Measurements from ENCODE around the gene HNRNPUL1.
"Not testable (repeated sequence)": the region's sequence is repeated elsewhere in the genome, so short reads cannot be mapped to it uniquely, and the experiment has no call there.

HNRNPUL1 gene

DNA sequence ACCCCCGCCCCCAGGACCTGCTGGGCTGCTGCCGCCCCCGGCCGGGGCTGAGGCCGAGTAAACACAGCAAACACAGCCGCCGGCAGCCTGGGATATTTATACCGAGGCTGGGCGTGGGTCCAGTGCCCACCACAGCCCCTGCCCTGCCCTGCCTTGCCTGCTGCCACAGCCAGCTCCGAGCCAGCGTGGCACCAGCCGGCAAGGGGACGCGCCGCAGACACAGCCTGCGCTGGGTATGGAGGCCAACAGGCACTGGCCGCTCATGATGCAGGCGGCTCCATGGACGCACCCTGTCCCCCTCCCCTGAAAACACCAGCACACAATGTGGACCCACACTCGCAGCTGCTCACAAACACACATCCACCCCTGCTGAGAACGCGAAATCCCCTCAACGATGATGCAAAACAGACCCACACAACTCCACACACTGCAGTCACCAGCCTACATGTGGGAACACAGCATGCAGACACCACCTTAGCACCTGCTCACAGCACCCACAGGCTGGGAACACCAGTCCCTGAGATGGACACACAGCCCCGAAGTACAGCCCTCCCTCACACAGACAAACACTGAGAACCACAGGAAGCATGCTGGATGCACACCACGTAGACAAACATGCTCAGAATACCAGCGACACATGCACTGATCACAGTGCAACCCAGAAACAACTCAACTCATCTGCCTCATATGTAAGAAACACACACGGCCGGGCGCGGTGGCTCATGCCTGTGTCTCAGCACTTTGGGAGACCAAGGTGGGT lies 62.0 kb downstream of the HNRNPUL1 start:
- DNase-seq (ENCODE audit: low read depth): no peak

GRCh38 chr19:41327076-41327575 lies 63.0 kb downstream of the HNRNPUL1 start:
- DNase-seq (ENCODE audit: low read depth): no peak

DNA sequence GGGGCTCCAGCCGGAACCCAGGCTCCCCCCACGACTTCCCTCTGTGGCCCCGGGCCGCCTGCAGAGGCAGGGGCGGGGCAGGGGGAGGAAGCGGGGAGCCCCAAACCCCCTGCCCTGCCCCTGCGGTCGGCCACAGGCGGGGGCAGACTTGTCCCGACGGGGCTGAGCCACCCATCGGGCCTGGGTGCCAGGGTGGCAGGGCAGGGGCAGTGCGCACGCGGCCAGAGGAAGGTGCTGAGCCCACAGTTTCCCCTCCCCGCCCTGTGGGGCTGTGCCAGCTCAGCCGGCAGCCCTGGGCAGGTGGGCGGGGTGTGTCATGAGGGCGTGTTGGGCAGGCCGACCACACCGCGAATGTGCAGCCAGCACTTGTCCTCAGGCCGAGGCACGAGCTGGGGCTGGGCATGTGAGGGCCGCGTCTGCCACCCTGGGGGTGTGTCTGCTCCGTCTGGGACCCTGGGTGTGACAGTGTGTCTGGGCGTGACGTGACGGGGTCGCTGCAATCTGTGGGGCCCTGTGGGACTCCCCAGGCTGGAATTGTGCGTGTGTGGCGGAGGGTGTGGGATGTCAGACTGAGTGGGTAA lies 63.5 kb downstream of the HNRNPUL1 start:
- no peak for DNase-seq (ENCODE audit: low read depth)

- DNase-seq (ENCODE audit: low read depth): no peak
These were observed 64.1 kb downstream of the HNRNPUL1 start for GRCh38 chr19:41328157-41328841.

DNA sequence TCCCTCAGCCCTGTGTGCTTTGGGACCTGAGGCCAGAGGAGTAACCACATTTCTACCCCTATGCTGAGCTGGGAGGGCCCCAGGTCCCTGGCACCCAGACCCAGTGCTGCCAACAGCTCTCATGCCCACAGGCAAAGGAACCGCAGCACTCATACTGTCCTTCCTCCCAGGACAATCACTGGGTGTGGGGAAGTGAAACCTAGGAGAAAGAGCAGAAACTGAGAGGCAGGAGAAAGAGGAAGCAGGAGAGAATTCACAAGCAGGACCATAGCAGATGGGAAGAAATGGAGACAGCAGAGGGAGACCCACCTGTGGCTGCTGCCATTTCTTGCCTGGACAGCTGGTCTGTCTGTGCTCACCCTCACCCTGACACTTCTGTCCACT lies 64.7 kb downstream of the HNRNPUL1 start:
- no peak for DNase-seq (ENCODE audit: low read depth)

GRCh38 chr19:41330481-41330880 lies 66.3 kb downstream of the HNRNPUL1 start:
- DNase-seq (ENCODE audit: low read depth): no peak

GRCh38 chr19:41330946-41331678 lies 66.9 kb downstream of the HNRNPUL1 start:
- DNase-seq (ENCODE audit: low read depth): no peak

DNA sequence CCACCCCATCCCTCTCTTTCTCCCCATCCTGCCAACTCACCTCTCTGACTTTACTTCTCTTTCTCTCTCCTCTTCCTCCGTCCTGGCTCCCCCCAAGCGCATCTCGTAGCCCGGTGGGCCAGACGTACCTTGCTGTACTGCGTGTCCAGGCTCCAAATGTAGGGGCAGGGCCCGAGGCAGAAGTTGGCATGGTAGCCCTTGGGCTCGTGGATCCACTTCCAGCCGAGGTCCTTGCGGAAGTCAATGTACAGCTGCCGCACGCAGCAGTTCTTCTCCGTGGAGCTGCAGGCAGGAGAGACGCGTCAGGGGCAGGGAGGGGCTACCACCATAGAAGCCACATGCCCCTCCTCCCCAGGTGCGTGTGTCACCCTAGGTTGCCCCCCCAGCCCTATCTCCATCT lies 67.8 kb downstream of the HNRNPUL1 start:
- DNase-seq (ENCODE audit: low read depth): no peak

DNA sequence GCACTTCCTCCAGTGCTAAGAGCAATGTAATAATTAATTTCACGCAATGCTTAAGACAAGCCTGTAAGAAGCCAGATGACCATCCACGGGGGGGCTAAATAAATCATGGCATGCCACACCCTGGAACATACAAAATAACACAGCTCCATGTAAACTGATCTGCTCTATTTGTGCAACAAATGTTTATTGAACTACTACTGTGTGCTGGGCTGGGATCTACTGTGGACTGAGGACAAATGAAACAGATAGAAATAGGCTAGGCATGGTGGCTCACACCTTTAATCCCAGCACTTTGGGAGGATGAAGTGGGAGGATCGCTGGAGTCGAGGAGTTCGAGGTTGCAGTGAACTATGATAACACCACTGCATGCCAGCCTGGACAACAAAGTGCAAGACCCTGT lies 68.3 kb downstream of the HNRNPUL1 start:
- DNase-seq (ENCODE audit: low read depth): no peak

- no peak for DNase-seq (ENCODE audit: low read depth)
These were observed 70.6 kb downstream of the HNRNPUL1 start for GRCh38 chr19:41334793-41335192.

GRCh38 chr19:41335467-41335866 lies 71.3 kb downstream of the HNRNPUL1 start:
- DNase-seq (ENCODE audit: low read depth): no peak

GRCh38 chr19:41339936-41340335 lies 75.8 kb downstream of the HNRNPUL1 start:
- no peak for DNase-seq (ENCODE audit: low read depth)

- no peak for DNase-seq (ENCODE audit: low read depth)
These were observed 77.7 kb downstream of the HNRNPUL1 start for GRCh38 chr19:41341669-41342490.

DNA sequence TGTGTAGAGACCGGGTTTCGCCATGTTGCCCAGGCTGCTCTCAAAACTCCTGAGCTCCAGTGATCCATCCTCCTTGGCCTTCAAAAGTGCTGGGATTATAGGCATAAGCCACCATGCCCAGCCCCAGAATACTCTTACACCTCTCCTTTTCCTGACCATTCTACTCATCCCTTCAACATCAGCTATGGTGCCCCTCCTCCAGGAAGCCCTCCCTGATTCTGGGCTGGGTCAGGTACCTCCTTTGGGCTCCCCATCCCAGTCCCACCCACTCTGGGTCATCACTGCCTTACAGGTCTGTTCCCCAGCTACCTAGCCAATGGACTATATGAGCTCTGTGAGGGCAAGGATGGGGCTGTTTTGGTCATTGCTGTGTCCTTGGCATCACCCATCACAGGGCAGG lies 80.0 kb downstream of the HNRNPUL1 start:
- DNase-seq (ENCODE audit: low read depth): no peak

DNA sequence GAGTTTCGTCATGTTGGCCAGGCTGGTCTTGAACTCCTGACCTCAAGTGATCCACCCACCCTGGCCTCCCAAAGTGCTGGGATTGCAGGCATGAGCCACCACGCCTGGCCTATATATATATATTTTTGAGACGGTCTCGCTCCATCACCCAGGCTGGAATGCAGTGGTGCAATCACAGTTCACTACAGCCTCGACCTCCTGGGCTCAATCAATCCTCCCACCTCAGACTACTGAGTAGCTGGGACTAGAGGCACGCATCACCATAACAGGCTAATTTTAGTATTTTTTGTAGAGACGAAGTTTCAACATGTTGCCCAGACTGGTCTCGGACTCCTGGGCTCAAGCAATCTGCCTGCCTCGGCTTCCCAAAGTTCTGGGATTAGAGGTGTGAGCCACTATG lies 82.7 kb downstream of the HNRNPUL1 start:
- not testable (repeated sequence) for DNase-seq (ENCODE audit: low read depth)

DNA sequence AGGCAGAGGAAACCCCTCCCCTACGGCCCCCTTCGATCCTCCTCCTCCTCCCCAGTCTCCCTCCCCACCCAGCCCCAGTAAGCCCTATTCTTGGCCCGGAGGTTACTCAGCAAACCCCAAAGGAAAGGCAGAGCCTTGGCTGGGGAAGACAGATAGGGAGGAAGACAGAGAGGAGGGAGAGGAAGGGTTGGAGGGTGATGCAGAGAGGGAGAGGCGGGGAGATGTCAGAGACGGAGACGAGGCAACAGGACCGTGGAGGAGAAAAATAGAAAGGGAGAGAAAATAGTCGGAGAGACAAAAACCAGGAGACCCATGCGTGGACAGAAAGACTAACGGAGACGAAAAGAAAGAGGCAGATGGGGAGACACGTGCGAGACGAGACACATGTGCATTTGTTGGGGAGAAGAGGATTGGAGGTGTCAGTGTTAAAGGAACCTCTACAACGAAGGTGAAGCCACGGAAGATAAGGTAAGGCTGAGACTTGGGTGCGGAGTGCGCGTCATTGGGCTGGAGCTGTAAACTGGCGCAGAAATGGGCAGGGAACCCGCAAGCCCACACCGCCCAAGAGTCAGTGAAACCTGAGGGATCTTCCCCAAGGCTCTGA lies 86.7 kb downstream of the HNRNPUL1 start:
- no peak for DNase-seq (ENCODE audit: low read depth)

DNA sequence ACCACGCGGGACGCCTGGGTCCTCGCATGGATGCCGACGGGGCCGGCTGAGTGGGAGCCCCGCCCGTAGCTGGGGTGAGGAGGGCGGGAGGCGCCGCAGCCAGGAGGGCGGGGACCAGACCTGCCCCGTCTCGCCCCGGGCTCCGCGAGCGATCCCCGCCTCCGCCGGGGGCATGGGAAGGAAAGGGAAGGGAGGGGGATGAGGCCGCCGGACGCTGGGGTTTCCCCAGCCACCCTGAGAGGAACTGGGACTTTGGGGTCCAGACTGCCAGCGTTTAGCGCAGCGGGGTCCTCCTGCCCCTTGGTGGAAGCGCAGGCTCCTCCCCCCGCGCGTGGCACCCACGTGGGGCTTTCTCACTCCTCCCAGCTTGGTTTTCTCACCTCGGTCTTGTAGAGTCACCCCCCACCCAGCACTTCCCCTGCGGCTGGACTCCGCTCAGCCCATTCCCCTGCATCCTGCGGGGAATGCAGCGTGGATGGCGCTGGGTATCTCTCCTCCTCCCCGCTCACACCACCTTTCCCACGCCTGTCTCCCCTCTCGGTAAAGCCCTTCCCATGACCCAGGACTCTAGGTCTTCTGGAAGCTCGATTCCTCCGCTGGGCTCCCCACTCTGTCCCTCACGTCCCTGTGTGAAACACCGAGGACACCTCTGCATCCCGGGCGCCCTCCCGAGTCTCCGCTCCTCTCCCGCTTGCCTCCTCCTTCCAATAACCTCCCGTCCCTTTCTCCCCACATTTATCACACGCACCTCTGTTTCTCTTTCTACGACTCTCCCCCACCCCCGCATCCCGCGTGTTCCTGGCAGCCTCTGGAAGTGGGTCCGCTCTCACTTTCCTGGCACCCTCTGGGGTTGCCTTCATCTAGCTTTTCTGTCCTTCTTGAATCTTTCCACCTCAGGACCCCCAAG lies 87.4 kb downstream of the HNRNPUL1 start:
- DNase-seq (ENCODE audit: low read depth): no peak

GRCh38 chr19:41352279-41352608 lies 88.1 kb downstream of the HNRNPUL1 start:
- no peak for DNase-seq (ENCODE audit: low read depth)

DNA sequence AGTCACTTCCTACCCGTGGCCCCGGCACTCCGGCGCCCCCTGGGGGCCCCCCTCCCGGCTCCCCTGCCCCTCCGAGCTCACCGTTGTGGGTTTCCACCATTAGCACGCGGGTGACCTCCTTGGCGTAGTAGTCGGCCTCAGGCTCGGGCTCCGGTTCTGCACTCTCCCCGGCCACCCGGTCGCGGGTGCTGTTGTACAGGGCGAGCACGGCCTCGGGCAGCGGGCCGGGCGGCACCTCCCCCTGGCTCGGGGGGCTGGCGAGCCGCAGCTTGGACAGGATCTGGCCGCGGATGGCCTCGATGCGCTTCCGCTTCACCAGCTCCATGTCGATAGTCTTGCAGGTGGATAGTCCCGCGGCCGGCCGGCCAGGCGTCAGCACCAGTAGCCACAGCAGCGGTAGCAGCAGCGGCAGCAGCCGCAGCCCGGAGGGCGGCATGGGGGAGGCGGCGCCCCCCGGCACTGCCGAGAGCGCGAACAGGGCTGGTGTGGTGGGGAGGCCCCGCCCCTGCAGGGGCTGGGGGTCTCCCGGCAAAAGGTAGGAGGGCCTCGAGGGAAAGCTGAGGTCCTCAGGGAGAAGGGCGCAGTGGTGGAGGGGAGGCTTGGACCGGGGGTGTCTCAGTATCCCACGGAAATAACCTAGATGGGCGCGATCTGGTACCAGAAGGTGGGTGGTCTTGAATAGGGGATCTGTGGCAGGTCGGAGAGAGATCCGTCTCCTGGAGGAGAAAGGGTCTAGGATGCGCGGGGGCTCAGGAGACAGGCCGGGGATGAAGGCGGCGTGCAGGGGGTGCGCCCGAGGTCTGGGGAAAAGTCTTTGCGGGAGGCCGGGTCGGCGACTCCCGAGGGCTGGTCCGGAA lies 88.7 kb downstream of the HNRNPUL1 start:
- no peak for DNase-seq (ENCODE audit: low read depth)
